GM21723 (cell line): ENCODE measurements around the gene TXNRD2.
"Not testable (repeated sequence)": the region's sequence is repeated elsewhere in the genome, so short reads cannot be mapped to it uniquely, and the experiment has no call there.

Experiments
- ATAC-seq: cut with Tn5 transposase; IDR thresholded peaks from one replicate; pipeline ENCODE4 v1.9.1; 2021; ENCODE audit warnings: mild to moderate bottlenecking, moderate library complexity; ENCODE audit not compliant: unreplicated experiment

TXNRD2 gene

GRCh38 chr22:19890502-19891316, 50.9 kb downstream of the TXNRD2 start:
- no peak for ATAC-seq

- ATAC-seq = no peak
Measured at GRCh38 chr22:19889951-19890350, 51.7 kb downstream of the TXNRD2 start.

GRCh38 chr22:19888131-19888746, 53.4 kb downstream of the TXNRD2 start:
- no peak for ATAC-seq

- ATAC-seq = no peak
Measured at GRCh38 chr22:19887256-19887985, 54.2 kb downstream of the TXNRD2 start.

GRCh38 chr22:19886605-19887255, 54.9 kb downstream of the TXNRD2 start:
- no peak for ATAC-seq

GRCh38 chr22:19885841-19886592, 55.6 kb downstream of the TXNRD2 start:
- ATAC-seq = no peak

- ATAC-seq = no peak
Measured at GRCh38 chr22:19884954-19885751, 56.5 kb downstream of the TXNRD2 start.

- ATAC-seq = no peak
Measured at GRCh38 chr22:19884161-19884953, 57.3 kb downstream of the TXNRD2 start.

GRCh38 chr22:19883446-19883845, 58.2 kb downstream of the TXNRD2 start:
- not testable (repeated sequence) for ATAC-seq

GRCh38 chr22:19882446-19883381, 58.9 kb downstream of the TXNRD2 start:
- ATAC-seq = no peak

GRCh38 chr22:19880786-19881569, 60.6 kb downstream of the TXNRD2 start:
- ATAC-seq = no peak

- ATAC-seq = no peak
Measured at GRCh38 chr22:19879992-19880785, 61.4 kb downstream of the TXNRD2 start.

GRCh38 chr22:19879643-19879991, 62.0 kb downstream of the TXNRD2 start:
- no peak for ATAC-seq

GRCh38 chr22:19879246-19879570, 62.4 kb downstream of the TXNRD2 start:
- no peak for ATAC-seq

GRCh38 chr22:19878461-19879245, 63.0 kb downstream of the TXNRD2 start:
- ATAC-seq = no peak
